ENCODE measurements around the gene OTUD7B.

The OTUD7B gene

GRCh38 chr1:149936170-149936991, 74.1 kb downstream of the OTUD7B start, which contains the start of gene MTMR11:
Gene MTMR11, minus strand, starts transcription at chr1:149936879. Its CDS starts 232 bp downstream, at chr1:149936647.
- no peak for TF ChIP-seq CTCF (IDR thresholded peaks at IDR 0.05; ENCODE audit: extremely low read depth, missing control alignments)
- no peak for DNase-seq (ENCODE audit: low spot score)

- no peak for TF ChIP-seq CTCF (IDR thresholded peaks at IDR 0.05; ENCODE audit: extremely low read depth, missing control alignments)
- DNase-seq (ENCODE audit: low spot score): no peak
Observed at GRCh38 chr1:149934356-149934755, 76.2 kb downstream of the OTUD7B start.

- no peak for TF ChIP-seq CTCF (IDR thresholded peaks at IDR 0.05; ENCODE audit: extremely low read depth, missing control alignments)
- DNase-seq (ENCODE audit: low spot score): no peak
Observed at GRCh38 chr1:149933208-149933607, 77.3 kb downstream of the OTUD7B start.

- TF ChIP-seq CTCF (IDR thresholded peaks at IDR 0.05; ENCODE audit: extremely low read depth, missing control alignments): no peak
- DNase-seq (ENCODE audit: low spot score): no peak
Observed at GRCh38 chr1:149932474-149932873, 78.1 kb downstream of the OTUD7B start.

- DNase-seq (ENCODE audit: low spot score): no peak
- no peak for TF ChIP-seq CTCF (IDR thresholded peaks at IDR 0.05; ENCODE audit: extremely low read depth, missing control alignments)
Observed at GRCh38 chr1:149931212-149931790, 79.2 kb downstream of the OTUD7B start.

- TF ChIP-seq CTCF (IDR thresholded peaks at IDR 0.05; ENCODE audit: extremely low read depth, missing control alignments): no peak
- no peak for DNase-seq (ENCODE audit: low spot score)
Observed at GRCh38 chr1:149929856-149930255, 80.7 kb downstream of the OTUD7B start.

- TF ChIP-seq CTCF (IDR thresholded peaks at IDR 0.05; ENCODE audit: extremely low read depth, missing control alignments): no peak
- DNase-seq (ENCODE audit: low spot score): no peak
Observed at GRCh38 chr1:149928401-149928724, 82.2 kb downstream of the OTUD7B start.
